Transverse colon (tissue), 1 donor: Measurements from ENCODE around the gene ZGRF1.

Experiments
- EP300 ChIP-seq: sonication (generic); formaldehyde crosslinking; IDR thresholded peaks from one replicate; pipeline ENCODE4 v1.6.1; 2017; ENCODE audit warnings: antibody characterized with exemption, low read depth
- POLR2A ChIP-seq: fragments of 450-650 bp; IDR thresholded peaks from one replicate; pipeline ENCODE4 v1.6.1; 2016; ENCODE audit warnings: antibody characterized with exemption, mild to moderate bottlenecking, moderate library complexity

DNA sequence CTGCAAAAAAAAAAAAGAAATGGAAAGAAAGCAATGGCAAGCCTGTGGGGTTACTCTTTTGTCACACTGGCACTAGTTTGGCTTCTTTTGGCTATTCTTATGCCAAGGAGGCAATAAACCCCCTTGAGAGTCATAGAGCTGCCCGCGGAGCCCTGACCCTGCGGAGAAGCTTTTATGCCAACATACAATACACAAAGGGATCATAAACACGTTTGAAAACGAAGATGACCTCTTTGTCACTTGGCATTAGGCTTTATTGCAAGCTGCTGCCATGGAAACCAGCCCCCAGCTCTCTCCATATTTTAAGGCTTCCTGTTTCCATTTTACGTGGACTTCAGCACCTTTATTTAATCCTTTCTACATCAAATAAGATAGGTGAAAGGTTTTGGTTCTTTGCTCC lies 128.4 kb downstream of the ZGRF1 start:
- TF ChIP-seq EP300 (no peak), POLR2A (no peak)
